ENCODE measurements around the gene NOVA1.

The NOVA1 gene

DNA sequence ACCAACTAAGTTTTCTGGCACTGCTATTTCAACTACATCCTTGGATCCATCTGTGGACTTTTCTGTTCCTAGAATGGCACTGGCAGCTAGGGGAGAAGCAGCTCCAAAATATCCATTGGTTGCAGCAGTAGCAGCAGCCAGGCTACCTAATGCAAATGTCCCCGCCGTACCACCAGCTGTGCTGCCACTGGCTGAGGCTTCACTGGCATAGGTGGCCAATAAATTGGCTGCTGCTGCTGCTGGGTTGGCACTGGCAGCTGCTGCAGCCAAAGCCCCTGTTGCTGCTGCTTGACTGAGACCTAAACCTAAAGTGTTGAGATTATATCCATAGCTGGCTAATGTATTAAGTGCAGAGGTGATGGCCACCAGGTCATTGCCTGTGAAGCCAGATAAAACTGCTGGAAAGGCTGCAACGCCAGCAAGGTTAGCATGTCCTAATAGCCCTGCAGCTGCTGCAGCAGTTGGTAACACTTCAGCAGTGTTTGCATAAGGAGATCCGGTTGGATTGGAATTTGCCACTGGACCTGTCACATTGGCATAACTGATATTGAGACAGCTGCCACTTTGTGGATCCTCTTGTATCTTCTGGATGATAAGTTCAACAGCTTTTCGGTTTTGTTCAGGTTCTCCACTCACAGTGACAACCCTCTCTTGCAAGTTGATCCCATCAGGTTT is 149.5 kb downstream of the NOVA1 start:
- DNase-seq (ENCODE audit: low spot score): no peak

DNA sequence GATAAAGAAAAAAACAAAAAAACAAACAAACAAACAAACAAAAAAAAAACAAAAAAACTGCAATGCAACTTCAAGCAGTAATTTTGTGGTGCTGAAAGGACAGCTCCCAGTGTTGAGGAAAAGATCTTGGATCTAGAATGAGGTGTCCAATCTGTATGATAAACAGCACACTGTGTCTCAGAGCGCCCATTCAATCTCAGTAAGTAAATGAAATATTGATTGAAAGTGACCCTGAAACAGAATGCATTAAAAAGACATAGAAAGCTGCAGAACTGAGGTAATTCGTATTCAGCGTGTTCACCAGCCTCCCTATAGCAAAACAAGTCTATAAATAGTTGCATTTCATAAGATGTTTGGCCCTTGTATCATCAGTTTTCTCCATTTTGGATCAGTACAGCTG is 153.0 kb downstream of the NOVA1 start:
- DNase-seq (ENCODE audit: low spot score): no peak

DNA sequence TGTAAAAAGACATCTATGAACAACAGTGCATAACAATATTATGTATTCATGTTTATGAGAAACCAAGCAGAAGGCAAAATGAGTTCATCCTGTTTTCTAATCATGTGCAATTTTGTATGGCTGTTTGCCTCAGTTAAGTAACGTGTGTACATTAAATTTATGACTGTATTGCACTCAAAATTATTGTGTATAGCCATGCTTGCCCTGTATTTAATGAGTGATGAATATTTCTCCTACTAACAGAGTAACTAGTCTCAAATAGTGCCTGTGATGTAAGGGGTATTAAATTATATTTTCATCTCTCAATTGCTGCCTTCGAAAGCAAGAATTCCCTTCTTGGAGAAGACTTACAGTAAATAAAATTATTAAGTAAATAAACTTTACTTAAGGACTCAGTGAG is 154.2 kb downstream of the NOVA1 start:
- DNase-seq (ENCODE audit: low spot score): no peak

DNA sequence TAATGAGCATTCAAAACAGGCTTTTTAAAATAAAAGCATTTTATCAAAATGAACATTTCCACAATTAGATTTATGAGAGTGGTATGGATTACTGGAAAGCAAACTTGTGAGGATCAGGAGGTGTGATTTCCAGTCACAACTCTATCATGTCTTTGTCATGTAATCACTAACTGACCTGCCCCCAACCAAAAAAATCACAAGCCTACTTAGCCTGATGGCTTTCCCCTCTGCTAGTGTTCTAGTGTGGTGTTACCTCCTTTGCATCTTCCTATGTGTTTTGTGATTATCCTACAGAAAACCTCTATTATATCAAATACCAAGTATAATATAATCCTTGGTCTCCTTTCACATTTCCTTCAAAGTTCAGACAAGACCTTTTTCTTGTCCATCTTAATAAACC is 168.6 kb downstream of the NOVA1 start:
- DNase-seq (ENCODE audit: low spot score): no peak

DNA sequence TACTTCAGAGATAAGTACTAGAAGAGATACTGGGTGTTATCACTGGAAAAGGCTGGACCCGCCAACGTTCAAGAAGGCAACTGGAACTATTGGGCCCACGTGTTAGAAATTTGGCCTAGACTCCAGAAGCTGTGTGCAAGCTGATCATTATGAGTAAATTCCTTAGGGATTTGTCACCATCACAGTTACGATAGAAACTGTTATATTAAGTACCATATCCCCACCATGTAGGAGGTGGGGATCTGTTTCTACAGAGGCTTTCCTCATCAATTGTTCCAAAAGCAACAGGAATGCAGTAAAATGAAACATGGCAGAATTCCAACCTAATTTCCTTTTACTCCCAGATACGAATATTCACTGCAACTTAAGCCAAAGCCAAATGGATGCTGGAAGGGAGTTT is 170.7 kb downstream of the NOVA1 start:
- DNase-seq (ENCODE audit: low spot score): no peak

DNA sequence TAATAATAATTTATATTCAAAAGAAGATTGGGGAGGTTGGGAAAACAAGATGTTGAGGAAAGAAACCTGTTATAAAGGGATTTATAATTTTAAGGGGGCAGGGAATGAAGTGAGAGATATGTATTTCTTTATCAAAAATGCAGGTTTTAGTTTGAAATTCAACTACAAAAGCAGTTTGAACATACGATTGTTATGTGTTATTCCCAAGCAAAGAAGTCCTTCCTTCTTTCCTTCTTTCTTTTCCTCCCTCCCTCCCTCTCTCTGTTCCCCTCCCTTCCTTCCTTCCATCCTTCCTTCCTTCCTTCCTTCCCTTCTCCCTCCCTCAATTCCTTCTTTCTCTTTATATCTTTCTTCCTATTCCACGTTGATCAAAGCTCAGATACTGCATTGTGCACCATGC is 173.3 kb downstream of the NOVA1 start:
- no peak for DNase-seq (ENCODE audit: low spot score)

DNA sequence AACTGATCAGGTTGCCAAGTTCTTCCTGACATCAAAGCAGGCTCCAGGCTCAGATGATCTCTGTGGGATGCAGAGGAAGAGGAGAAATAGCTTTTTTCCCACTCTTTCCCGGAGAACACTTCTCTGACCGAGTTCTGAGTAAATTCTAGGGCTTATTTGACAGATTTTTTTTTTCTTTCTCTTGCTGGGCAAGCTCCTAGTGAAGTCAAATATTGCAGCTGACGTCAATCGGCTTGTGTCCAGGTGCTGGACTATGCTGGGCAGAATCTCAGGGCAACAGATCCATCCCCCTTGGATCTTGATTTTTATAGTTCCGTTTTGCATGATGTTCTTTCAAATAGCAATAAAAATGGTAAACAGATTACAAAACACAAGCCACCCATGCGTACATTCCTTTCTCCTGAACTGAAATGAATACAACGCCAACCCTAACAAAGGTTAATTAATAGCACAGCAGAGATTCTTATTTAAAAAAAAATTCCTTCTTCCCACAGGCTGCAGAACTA is 182.2 kb downstream of the NOVA1 start:
- DNase-seq (ENCODE audit: low spot score): no peak

DNA sequence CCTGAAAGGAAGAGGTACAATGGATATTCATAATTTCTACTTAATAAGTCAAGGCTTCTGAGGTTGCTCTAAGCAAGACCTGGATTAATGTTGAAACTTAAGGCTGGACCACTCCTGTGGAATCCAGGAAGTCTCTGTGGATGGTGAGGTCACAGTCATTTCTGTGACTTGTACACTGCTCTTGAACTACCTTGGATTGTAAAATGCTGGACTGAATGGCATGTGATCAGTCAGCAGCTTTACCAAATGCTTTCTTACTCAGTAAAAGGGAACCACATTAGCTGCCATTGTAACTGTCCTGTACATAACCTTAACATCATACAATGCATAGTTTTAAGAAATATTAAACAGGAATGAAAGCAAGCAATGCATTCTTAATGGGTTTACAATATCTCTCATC is 182.9 kb downstream of the NOVA1 start:
- no peak for DNase-seq (ENCODE audit: low spot score)

DNA sequence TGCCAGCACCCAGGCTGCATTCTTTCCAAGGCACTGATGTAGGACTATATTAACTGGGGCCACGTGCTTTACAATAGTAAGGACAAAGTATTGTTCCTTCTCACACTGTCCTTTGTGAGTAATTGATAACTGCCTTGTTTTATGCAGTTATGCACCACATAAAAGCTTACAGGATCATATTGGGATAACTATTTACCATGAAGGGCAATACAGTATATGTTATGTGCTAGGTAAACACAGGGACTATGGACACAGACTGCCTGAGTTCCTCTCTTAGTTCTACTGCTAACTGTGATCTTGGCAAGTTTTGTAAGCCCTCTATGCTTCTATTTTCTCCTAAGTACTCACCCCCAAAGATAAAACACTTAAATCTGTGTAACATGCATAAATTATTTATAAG is 183.7 kb downstream of the NOVA1 start:
- no peak for DNase-seq (ENCODE audit: low spot score)

DNA sequence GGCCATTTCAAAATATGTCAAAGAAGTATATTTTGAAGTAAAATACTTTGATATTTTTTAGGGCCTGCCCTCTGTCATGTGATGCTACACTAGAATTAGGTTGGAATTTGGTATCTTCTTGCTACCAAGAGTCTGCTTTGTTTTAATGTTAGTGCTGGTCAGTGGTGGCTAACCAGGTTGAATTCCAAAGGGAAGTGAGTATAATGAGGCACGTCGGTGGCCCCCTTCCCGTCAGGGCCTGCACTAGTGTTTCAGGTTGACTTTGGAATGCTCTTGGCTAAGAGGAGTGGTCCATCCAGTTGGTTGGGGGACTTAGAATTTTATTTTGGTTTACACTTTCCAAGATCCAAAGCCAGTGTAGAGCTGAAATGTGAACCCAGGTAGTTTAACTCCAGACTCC is 185.4 kb downstream of the NOVA1 start:
- no peak for DNase-seq (ENCODE audit: low spot score)

DNA sequence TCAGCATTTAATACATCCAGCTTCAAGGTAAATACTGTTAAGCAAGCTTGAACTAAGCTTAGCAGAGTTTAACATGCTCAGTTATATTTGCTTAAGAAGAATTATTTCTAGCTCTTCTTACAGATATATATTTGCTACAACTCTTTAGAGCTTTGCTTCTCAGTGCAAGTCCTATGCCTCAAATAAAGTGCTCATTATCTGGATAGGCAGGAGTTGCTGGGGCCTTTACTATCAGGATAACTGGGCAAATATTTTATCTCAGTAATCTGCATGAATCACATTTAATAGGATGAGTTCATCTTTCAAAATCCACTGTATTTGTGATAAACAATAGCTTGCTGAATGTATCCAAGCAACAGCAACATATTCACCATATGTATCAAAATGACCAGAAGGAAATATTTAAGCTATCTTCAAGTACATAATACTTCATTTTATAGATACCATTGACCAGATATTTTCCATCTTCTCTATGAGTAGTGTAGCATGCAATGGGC is 187.6 kb downstream of the NOVA1 start:
- DNase-seq (ENCODE audit: low spot score): no peak

DNA sequence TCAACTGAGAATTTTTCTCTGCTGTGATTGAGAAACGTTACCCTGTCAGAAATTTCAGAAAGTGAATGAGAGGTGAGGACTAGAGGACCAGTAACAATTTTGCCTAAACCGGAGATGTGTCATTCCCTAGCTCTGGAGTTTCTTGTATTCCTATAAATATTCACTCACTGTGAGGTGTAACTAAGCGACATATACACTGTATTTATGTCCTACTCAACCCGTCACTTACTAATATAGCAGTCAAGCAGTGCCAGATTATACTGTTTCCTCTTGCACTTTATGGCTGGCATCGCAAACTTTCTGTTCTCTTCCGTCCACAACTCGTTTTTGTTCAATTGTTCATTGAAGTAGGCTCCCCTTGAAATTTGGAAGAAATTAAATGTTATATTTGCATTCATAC is 192.9 kb downstream of the NOVA1 start:
- no peak for DNase-seq (ENCODE audit: low spot score)

DNA sequence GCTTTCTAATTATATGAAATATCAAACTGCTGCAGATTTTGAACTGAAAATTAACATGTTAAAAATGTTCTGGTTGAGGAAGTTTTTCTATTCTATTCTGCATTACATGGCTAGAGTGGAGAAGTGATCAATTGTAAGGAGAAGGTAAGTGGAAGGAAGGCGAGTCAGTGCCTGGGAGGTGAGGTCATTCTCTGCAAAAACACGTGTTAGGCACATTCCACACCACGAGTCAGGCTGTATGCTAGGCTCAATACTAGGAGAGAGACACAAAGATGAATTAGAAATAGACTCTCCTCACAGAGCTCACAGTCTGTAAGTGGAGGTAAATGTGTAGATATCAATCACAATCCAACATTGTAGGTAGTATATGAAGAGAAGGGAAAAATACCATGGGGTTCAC is 194.1 kb downstream of the NOVA1 start:
- DNase-seq (ENCODE audit: low spot score): no peak

DNA sequence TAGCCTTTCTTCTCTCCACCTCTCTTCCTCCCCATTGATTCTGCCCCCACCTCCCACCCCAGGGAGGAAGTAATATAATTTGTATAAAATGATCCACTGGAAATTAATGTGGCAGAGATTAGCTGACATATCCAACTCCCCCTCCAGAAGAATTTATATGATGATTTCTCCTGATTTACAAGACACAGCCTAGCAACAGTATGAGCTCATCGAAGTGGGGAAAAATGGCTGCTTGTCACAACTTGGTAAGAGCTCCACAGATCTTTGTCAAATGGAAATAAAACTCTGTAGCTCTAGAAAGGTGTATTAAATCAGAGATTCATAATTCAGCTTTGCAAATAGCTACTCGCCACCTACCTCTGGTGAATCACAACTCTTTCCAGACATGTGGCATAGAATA is 195.7 kb downstream of the NOVA1 start:
- DNase-seq (ENCODE audit: low spot score): no peak

DNA sequence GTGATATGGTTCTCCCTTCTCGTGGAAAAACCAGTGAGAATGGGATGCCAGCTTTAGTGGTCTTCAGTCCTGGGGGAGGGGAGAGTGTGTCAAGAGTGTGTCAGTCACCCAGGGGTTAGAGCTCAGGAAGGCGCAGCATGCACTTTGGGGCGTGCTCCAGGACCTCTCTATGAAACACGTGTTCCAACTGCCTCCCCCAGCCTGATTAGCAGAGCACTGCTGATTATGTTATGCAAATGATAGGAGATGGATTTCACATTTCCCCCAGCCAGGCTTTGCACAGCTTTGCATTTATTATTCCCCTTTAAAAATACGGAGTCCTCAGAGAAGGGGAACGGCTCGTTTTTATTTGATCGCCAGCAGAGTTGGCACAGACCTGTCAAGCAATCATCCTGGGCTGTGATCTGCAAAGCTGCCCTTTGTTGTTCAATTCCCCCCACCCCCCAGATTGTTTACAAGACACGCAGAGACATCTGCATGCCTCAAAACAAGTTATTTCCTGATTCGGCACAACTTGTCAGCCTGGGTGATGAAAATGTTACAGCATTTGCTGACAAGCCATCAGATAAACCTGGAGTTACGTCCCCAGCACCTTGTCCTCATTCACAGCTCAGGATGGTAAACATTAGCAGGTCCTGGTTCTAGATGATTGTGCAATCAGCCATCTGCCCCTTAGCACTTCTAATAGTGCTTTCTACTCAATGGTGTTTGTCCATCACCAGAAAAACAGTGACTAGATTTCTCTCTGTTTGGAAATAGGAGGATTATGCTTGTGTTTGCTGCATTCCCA is 196.5 kb downstream of the NOVA1 start:
- DNase-seq (ENCODE audit: low spot score): no peak

DNA sequence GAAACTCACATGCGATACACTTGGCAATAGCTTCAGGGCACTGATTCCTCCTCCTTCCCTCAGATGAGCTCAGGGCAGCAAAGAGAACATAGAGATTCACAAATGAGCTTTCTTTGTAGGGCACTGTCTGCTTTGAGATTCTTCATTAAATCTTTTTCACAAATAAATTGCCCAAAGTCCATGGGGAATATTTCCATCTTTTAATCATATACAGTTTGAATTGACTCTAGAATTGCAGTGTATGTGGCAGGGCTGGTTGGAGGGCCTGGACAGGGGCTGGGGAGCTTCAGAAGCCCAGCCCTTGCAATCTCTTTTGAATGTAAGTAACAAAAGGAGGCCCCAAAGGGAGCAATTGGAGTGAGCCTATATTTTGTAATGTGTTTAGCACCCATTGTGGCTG is 197.5 kb downstream of the NOVA1 start:
- DNase-seq (ENCODE audit: low spot score): no peak

DNA sequence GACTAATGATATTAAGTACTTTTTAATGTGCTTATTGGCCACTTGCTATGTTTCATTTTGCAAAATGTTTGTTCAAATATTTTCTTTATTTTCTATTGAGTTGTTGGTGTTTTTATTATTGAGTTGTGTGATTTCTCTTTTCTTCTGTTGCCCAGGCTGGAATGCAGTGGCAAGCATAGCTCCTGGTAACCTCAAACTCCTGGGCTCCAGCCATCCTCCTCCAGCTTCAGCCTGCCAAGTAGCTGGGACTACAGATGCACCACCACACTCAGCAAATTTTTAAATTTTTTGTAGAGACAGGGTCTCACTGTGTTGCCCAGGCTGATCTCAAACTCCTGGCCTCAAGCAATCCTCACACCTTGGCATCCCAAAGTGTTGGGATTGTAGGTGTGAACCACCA is 199.2 kb downstream of the NOVA1 start:
- DNase-seq (ENCODE audit: low spot score): no peak
